ENCODE results near the gene ATXN2.

ATXN2 gene

DNA sequence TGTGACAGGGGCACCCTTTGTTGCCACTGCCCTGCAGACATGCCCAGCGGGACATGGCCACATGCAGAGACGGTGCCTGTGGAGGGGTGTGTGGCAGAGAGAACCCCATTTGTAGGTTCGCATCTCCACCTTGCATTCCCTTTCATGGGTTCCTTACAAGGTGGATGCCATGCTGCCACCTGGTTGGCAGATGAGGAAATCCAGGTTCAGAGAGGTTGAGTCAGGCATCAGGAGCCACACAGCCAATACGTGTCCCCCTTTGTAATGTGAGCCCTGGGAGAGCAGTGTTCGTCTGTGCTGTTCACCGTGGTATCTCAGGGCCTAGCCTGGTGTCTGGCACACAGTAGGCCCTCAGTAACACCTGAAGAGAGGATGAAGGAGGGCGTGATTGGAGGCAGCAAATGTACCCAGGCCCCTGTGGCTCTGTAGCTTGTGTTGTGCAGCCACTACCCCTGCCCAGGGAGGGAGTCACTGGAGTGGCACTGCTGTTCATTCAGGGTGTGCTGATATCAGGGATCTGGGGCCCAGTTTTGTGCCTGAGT, 184.3 kb downstream of the ATXN2 start:
- DNase-seq (ENCODE audit: extremely low read depth, low read depth): no peak
- TF ChIP-seq, protein P1, sequence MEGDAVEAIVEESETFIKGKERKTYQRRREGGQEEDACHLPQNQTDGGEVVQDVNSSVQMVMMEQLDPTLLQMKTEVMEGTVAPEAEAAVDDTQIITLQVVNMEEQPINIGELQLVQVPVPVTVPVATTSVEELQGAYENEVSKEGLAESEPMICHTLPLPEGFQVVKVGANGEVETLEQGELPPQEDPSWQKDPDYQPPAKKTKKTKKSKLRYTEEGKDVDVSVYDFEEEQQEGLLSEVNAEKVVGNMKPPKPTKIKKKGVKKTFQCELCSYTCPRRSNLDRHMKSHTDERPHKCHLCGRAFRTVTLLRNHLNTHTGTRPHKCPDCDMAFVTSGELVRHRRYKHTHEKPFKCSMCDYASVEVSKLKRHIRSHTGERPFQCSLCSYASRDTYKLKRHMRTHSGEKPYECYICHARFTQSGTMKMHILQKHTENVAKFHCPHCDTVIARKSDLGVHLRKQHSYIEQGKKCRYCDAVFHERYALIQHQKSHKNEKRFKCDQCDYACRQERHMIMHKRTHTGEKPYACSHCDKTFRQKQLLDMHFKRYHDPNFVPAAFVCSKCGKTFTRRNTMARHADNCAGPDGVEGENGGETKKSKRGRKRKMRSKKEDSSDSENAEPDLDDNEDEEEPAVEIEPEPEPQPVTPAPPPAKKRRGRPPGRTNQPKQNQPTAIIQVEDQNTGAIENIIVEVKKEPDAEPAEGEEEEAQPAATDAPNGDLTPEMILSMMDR (IDR thresholded peaks at IDR 0.05; ENCODE audit: low read depth, low read length): no peak

DNA sequence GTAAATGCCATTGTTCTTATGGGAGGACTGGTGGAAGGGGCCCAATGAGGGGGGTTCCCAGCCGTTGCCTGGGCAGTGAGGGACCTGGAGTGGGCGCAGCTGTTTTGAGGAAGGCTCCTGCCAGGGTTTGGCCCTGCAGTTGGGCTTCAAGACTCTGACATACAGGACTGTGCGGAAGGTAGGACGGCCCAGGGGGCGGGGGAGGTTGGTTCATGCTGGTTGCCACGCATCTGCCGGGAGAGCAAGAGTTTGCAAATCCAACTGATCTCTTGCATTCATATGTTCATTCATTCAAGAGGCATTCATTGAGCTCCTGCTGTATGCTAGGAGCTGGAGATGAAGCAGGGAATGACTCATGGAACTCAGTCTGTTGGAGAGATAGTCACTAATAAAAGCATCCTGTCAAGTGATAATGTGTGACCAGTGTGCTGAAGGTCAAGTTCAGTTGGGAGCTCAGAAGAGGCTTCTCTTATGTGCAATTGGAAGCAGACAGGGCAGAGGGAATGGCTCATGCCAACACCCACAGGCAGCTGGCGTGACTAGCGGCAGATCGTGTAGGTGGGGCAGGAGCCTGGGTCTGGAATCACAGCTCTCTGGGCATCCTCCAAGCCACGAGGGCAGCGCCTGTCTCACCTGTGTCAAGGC, 185.6 kb downstream of the ATXN2 start:
- no peak for DNase-seq (ENCODE audit: extremely low read depth, low read depth)
- TF ChIP-seq, protein P1 (IDR thresholded peaks at IDR 0.05; ENCODE audit: low read depth, low read length): no peak

DNA sequence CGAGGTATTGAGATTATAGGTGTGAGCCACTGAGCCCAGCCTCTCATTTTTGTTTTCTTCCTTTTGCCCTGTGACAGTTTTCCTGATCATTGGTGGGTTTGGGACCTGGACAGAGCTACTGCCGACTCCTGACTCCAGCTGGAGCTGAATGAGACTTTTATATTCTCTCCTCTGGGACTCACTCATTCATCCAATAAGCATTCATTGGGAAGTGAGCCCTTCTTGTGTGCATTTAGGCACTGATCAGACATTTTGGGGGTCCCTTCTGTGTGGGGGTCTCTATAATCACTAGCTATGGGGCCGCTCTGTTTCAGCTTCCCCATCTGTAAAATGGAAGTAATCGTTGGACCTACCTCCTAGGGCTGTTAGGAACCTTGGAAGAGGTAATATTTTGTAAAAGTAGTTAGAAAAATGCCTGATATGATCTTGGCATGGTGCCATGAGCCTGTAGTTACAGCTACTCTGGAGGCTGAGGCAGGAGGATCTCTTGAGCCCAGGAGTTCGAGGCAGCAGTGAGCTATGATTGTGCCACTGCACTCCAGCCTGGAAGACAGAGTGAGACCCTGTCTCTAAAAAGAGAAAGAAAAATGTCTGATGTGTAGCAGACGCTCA, 186.2 kb downstream of the ATXN2 start:
- TF ChIP-seq, protein P1 (IDR thresholded peaks at IDR 0.05; ENCODE audit: low read depth, low read length): no peak
- no peak for DNase-seq (ENCODE audit: extremely low read depth, low read depth)

DNA sequence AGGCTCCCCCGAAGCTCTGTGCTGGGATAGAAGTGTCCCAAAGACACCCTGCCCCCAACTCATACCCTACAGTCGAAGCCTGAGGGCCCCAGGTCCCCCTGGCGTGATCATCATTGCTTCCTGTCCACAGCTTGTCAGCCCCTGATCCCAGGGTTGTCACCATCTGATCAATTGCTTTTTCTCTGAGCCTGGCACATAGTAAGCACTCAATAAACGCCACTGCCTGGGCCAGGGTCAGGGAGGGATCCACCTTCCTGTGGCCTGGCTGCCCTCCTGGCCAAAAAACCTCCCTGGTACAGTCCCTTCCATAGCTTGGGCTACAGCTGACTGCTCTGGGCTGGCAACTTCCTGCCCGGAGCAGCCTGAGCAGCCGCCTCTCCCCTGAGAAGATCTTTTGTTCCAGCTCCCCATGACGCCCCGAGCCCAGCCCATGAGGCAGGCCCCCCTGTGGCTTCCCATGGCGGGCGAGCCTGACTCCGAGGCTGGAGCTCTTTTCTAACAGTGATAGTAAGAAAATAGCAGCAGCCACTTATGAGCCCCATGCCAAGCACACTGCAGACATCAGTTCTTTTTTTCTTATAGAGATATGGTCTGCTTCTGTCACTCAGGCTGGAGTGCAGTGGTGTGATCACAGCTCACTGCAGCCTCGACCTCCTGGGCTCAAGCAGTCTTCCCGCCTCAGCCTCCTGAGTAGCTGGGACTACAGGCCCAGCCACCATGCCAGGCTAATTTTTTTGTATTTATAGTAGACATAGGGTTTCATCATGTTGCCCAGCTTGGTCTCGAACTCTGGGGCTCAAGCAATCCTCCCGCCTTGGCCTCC, 186.9 kb downstream of the ATXN2 start:
- no peak for DNase-seq (ENCODE audit: extremely low read depth, low read depth)
- TF ChIP-seq, protein P1 (IDR thresholded peaks at IDR 0.05; ENCODE audit: low read depth, low read length): no peak

DNA sequence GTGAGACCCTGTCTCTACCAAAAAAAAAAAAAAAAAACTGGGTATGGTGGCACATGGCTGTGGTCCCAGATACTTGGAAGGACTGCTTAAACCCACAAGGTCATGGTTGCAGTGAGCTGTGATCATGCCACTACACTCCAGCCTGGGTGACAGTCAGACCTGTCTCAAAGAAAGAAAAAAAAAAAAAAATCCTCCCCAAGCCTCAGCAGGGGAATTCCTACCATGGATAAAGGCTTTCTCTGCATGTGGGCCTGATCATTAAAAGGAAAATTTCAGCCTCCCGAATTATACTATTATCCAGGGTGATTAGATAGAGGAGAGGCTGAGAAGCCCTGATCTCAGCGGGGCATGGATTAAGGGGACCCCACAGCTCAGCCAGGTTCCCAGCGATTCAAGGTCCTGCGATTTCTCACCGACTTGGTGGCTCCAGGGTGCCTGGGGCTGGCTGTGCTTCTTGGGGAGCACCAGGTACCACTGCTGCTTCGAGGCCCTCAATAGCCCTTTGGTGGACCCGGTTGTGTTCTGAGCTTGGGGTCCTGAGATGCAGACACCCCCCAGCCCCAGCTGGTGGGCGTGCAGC, 187.8 kb downstream of the ATXN2 start:
- TF ChIP-seq, protein P1 (IDR thresholded peaks at IDR 0.05; ENCODE audit: low read depth, low read length): no peak
- no peak for DNase-seq (ENCODE audit: extremely low read depth, low read depth)

DNA sequence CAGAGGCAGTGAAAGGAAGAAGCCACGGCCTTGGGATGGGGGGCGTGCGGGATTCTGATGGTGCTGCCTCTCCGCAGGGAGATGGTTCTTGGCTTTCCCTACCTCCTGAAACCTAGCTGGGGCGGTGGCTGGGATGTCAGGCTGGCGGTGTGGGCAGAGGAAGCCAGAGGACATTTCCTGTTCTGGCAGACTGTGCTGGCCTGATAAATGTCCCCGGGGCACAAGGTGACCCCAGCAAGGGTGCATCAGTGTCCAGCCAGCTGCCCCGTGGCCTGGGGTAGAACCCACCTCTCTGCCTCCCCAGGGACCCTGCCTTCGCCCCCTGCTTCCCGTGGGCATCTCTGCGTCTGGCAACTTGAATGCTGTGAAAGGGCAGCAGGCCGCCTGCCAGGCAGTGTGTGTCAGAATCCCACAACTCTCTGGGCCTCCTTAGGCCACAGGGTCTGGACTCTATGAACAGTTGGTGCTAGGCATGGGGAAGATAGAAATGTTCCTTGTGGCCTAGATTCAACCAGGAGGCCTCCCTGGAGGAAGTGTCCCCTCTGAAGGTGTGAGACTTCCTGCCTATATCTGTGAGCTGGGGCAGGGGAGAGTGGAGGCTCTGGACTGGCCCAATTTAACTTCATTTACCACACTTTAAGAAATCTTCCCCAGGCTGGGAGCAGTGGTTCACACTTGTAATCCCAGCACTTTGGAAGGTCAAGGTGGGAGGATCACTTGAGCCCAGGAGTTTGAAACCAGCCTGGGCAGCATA, 188.5 kb downstream of the ATXN2 start:
- TF ChIP-seq, protein P1 (IDR thresholded peaks at IDR 0.05; ENCODE audit: low read depth, low read length): no peak
- DNase-seq (ENCODE audit: extremely low read depth, low read depth): no peak
